Measurements from ENCODE around the gene HYAL2. TPM values are rescaled to one million over a fixed set of nuclear protein-coding genes. Genes with fewer than 3 reads are reported as not detected.
"Not testable (repeated sequence)": the region's sequence is repeated elsewhere in the genome, so short reads cannot be mapped to it uniquely, and the experiment has no call there.

The HYAL2 gene
- total and polyA plus RNA-seq, 7 donors = 8.6 to 62.6 (median 42.4) TPM

DNA sequence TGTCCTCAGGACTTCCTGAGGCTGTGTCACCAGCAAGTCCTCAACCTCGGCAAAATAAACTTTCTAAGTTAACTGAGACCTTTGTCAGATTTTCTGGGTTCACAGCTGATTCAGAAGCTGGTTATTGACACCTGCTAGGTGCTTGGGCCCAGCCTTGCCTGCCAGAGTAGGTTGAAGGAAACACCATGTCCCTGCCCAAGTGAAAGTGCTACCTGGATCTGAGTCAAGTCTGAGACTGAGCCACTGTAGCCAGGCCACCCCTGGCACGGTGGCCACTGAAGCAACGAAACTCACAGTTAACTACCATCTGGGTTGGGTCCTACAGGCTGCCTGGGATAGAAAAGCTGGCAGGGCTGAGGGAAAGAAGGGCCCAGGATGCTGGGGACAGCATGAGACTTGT, 8.2 kb downstream of the HYAL2 start:
- H3K27me3 ChIP-seq = no peaks in the 10 kb centered on the region
- H3K4me3 ChIP-seq = no peak overlapping the region
- no peak for TF ChIP-seq POLR2A (IDR thresholded peaks at IDR 0.05)
- no peak for TF ChIP-seq EP300 (IDR thresholded peaks at IDR 0.05)
- no peak for TF ChIP-seq POLR2AphosphoS5 (IDR thresholded peaks at IDR 0.05)
- TF ChIP-seq, protein P1, sequence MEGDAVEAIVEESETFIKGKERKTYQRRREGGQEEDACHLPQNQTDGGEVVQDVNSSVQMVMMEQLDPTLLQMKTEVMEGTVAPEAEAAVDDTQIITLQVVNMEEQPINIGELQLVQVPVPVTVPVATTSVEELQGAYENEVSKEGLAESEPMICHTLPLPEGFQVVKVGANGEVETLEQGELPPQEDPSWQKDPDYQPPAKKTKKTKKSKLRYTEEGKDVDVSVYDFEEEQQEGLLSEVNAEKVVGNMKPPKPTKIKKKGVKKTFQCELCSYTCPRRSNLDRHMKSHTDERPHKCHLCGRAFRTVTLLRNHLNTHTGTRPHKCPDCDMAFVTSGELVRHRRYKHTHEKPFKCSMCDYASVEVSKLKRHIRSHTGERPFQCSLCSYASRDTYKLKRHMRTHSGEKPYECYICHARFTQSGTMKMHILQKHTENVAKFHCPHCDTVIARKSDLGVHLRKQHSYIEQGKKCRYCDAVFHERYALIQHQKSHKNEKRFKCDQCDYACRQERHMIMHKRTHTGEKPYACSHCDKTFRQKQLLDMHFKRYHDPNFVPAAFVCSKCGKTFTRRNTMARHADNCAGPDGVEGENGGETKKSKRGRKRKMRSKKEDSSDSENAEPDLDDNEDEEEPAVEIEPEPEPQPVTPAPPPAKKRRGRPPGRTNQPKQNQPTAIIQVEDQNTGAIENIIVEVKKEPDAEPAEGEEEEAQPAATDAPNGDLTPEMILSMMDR (IDR thresholded peaks at IDR 0.05) = no peak
- intact Hi-C loops (cut with DNase I) = no loop called here
- peaks cover 0 to 39% (median 6%) of the 10 kb centered on the region in 4 donors for H3K36me3 ChIP-seq
- no peak overlapping the region for H3K27ac ChIP-seq
- DNase-seq = no peak
- no peaks in the 10 kb centered on the region for H3K9me3 ChIP-seq
- peaks cover 0 to 28% (median 24%) of the 10 kb centered on the region in 4 donors for H3K4me1 ChIP-seq
- WGBS, 2 donors = 84 to 89% methylated on average over 3 of the region's 3 CpGs

DNA sequence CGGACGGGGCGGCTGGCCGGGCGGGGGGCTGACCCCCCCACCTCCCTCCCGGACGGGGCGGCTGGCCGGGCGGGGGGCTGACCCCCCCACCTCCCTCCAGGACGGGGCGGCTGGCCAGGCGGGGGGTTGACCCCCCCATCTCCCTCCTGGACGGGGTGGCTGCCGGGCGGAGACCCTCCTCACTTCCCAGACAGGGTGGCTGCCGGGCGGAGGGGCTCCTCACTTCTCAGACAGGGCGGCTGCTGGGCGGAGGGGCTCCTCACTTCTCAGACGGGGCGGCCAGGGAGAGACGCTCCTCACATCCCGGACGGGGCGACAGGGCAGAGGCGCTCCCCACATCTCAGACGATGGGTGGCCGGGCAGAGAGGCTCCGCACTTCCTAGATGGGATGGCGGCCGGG, 10.5 kb downstream of the HYAL2 start:
- H3K9me3 ChIP-seq; H3K27ac ChIP-seq; H3K27me3 ChIP-seq; H3K4me3 ChIP-seq; intact Hi-C loops (cut with DNase I); H3K4me1 ChIP-seq; DNase-seq: not testable (repeated sequence)
- peaks cover 0 to 17% (median 2%) of the 10 kb centered on the region in 4 donors for H3K36me3 ChIP-seq
- WGBS, 2 donors = 92 to 93% methylated on average over 32 of the region's 32 CpGs

DNA sequence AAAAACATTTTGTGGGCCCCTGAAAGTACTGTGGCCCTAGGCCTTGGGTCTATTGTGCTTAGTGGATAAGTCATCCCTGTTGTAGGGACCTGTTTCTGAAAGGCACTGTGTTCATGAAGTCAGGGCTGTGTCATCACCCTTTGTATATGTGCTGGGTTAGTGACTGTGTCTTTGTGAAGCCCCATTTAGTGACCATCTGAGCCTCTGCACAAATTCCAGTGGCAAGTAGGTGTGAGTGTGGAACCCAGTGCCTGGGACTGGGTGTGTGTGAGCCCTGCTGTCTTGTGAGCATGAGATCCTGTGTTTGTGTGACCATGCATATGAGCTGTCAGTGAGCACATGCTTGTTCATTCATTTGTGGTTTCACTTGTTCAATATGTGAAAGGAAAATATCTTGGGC, 17.9 kb downstream of the HYAL2 start:
- TF ChIP-seq, protein P1 (IDR thresholded peaks at IDR 0.05) = no peak
- TF ChIP-seq POLR2A (IDR thresholded peaks at IDR 0.05) (no peak), EP300 (IDR thresholded peaks at IDR 0.05) (no peak), POLR2AphosphoS5 (IDR thresholded peaks at IDR 0.05) (no peak)
- intact Hi-C loops (cut with DNase I) = no loop called here
- Histone ChIP-seq H3K27me3 (no peaks in the 10 kb centered on the region), H3K9me3 (no peaks in the 10 kb centered on the region), H3K27ac (no peak overlapping the region), H3K4me1 (peaks cover 0 to 32% (median 30%) of the 10 kb centered on the region in 4 donors), H3K36me3 (no peaks in the 10 kb centered on the region), H3K4me3 (no peak overlapping the region)
- no peak for DNase-seq

DNA sequence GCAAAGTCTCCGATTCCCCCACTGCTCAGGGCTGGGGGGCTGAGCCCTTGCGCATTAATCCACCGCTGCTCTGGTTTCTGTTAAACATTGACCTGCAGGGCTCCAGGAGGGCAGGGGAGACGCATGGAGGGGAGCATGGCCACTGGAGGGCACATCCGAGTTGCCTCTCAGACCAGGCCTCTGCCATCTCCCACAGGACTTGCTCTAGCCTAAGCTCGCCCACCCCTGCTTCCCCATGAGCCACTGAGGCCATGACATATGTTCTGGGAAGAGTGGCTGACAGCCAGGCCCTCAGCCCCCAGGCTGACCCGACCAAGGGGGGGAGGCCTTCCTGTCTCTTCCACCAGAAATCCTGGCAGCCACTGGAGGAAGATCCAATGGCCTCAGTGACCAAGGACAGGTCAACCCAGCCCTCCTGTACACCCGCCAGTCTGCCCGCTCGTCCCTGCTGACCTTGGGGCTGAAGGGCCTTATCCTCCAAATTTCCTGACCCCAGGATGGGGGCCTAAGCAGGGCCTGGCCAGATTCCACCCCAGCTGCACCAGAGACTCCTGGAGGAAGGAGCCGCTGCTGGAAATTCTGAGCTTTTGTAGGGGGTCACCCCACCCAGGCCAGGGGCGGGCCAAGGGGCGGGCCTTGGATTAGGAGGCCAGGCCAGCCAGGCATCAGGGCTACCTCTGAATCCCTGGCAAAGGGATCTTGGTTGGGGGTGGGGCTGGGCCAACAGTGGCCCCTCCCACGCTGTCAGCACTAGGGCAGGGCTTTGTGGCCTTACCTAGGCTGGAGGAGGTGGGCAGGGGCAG, 19.3 kb downstream of the HYAL2 start, which contains the start of gene HYAL1:
TSS of gene HYAL1 (minus strand) at position 562 of the 803 bp plus-strand sequence. CDS start 618 bp downstream, outside the sequence.
- intact Hi-C loops (cut with DNase I) = no loop called here
- Histone ChIP-seq H3K4me1 (peaks cover 4 to 38% (median 37%) of the 10 kb centered on the region in 4 donors), H3K27ac (peak within 1 kb of the TSS; percentile 48 to 72 (median 58)), H3K27me3 (no peaks in the 10 kb centered on the region), H3K9me3 (no peaks in the 10 kb centered on the region), H3K36me3 (no peaks in the 10 kb centered on the region), H3K4me3 (peak within 1 kb of the TSS in 1 of 4 donors; percentile 14)
- WGBS, 2 donors = 40 to 71% methylated on average over 14 of the region's 14 CpGs
- DNase-seq = peak; percentile 83
- TF ChIP-seq POLR2AphosphoS5 (IDR thresholded peaks at IDR 0.05) (peak in 2 of 4 donors; percentile 30 to 49), EP300 (IDR thresholded peaks at IDR 0.05) (no peak)
- TF ChIP-seq, protein P1 (IDR thresholded peaks at IDR 0.05) = no peak

DNA sequence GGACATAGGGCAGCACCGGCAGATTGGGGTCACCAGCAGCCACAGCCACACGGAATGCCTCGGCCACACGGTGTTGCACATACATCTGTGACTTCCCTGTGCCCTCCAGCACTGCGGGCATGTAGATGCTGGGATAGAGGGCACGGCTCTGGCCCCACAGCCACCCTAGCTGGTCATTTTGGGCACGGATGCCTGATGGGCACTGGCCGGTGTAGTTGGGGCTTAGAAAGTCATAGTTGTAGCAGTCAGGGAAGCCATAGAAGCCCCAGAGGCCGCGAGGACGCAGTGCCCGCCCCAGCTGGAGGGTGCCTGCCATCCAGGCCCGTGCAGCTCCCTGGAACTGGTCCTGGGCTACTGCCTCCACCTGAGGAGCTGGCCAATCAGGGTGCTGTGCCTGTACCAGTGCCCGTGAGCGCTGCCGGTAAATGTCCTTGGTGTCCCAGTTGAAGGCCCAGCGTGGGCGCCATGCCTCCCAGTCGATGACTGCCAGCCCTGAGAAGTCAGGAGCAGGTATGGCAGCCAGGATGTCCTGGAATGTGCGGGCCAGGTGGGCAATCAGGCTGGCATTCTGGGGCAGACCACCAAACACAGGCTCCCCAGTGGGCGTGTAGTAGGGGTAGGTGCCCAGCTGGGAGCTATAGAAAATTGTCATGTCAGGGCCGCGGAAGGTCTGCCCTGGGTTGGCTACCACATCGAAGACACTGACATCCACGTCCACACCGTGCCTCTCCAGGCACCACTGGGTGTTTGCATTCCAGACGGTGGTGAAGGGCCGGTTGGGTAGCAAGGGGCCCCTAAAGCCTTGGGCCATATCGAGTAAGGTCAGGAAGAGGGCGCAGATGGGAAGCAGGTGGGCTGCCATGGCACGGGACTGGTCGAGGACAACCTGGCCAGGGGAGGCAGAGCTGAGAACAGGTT, 20.2 kb downstream of the HYAL2 start:
- H3K27me3 ChIP-seq = no peaks in the 10 kb centered on the region
- H3K27ac ChIP-seq = peak overlapping the region; percentile 48 to 72 (median 58)
- H3K4me1 ChIP-seq = peaks cover 4 to 45% (median 40%) of the 10 kb centered on the region in 4 donors
- no peak overlapping the region for H3K4me3 ChIP-seq
- intact Hi-C loops (cut with DNase I) = no loop called here
- no peaks in the 10 kb centered on the region for H3K36me3 ChIP-seq
- no peak for DNase-seq
- TF ChIP-seq POLR2A (IDR thresholded peaks at IDR 0.05) = no peak
- TF ChIP-seq POLR2AphosphoS5 (IDR thresholded peaks at IDR 0.05) = no peak
- TF ChIP-seq, protein P1 (IDR thresholded peaks at IDR 0.05) = no peak
- no peak for TF ChIP-seq EP300 (IDR thresholded peaks at IDR 0.05)
- 92 to 93% methylated on average over 32 of the region's 32 CpGs for WGBS, 2 donors
- H3K9me3 ChIP-seq = no peaks in the 10 kb centered on the region

Measured in sigmoid colon (tissue), 7 donors.